GM12873 (cell line): Measurements from ENCODE around the gene GNB1L.

Experiments used
- CTCF ChIP-seq: IDR thresholded peaks from 2 replicates; pipeline ENCODE4 v1.5.1; 2012; ENCODE audit warnings: low read depth, mild to moderate bottlenecking, moderate library complexity, low read length, control low read depth; ENCODE audit not compliant: insufficient read depth; ENCODE audit errors: missing control alignments

The GNB1L gene

DNA sequence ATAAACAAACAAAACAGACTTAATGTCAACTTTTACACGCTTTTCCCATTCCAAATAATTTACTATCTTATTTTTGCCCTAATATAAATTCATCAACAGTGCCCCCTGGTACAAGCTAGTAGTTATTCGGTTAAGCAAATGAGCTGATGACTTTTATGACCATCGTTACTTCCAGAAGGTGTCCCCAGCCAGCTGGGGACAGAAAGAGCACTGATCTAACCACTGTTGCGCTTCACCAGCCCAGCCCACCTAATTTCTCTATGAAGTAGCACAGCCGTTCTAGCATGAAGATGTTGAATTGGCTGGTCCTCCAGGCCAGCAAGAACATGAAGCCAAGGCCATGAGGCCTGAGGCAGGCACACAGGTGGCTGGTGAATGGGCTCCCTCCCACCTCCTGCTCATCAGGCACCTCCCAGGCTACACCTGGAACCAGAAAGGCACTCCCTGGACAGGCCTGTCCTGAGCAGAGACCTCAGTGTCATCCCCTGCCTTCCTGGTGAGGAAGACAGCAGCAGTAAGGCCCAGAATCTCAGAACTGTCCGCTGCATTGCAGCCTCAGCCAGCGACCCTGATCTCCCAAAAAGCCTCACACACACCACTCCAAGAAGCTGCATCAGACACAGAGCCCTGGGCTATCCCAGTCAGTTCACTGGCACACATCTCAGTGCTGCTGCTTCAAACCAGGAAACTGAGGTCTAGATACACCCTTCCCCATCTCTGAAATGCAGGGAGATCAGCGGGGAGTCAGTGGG, 12.9 kb downstream of the GNB1L start:
- no peak for TF ChIP-seq CTCF

- TF ChIP-seq CTCF = no peak
Measured at GRCh38 chr22:19840955-19841640, 13.6 kb downstream of the GNB1L start.

- no peak for TF ChIP-seq CTCF
Measured at GRCh38 chr22:19840059-19840458, 14.6 kb downstream of the GNB1L start.

DNA sequence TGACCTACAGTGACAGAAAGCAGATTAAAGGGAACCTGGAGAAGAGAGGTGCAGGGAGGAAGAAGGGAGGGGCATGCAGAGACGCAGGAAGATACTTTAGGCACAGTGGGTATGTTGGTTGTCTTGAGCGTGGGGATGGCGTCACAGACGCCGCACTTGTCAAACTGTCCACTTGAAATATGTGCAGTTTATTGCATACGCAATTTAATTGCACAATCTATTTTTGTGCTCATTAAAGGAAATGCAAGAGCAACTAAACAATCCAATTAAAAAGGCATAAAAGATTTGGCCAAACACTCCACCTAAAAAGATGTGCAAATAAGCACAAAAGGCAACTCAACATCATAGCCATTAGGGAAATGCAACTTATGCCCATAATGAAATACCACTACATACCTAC, 16.8 kb downstream of the GNB1L start:
- no peak for TF ChIP-seq CTCF

DNA sequence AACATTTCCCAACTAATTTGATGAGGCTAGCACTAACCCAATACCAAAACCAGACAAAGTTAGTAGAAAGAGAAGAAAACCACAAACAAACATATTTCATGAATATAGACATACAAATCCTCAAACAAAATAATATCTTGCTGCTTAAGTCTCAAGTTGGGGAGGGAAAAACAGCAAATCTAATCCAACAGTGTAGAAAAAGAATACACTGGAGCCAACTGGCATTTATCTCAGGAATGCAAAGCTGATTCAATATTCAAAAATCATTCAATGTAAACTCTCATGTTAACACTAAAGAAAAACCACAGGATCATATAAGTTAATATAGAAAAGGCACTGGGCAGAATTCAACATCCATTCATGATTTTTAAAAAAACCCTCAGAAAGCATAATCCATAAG, 18.2 kb downstream of the GNB1L start:
- no peak for TF ChIP-seq CTCF

GRCh38 chr22:19834599-19834998, 20.1 kb downstream of the GNB1L start:
- TF ChIP-seq CTCF = no peak

DNA sequence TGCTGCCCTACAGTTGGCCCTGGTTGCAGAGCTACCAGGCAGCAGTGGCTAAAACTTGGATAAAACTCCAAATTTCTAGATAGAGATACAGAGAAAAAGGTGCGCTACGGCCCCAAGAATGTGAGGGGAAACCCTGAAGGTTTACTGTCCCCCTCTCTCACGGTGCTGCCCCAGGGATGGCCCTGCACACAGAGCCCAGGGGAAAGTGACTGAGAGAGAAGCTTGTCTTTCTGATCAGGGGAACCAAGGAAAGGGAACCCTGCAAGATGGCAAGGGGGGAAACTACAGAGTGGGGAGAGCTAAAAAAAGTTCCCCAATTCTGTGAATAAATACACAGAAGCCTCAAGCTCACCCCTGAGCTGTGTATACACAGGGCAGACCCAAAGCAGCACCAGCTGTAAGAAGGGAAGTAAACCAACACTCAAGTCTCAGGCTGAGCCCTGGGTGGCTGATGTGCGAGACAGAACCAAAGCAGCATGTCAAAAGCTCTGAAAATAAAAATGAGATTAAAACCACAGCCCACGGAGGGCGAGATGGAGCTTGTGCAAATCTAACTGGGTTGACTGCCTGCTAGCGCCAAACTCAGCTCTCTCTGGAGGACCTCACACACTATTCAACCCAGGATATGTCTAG, 22.1 kb downstream of the GNB1L start:
- no peak for TF ChIP-seq CTCF
